ENCODE results near the gene ASXL1.

DNA sequence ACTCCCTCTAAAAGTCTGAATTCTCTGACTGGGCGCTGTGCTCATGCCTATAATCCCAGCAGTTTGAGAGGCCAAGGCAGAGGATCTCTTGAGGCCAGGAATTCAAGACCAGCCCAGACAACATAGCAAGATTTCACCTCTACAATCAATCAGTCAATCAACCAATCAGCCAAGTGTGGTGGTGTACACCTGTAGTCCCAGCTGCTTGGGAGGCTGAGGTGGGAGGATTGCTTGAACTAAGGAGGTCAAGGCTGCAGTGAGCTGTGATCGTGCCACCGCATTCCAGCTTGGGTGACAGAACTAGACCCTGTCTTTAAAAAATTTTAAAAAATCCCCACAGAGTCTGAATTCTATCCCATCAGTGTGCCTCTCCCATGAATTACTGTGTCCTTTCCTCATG, 42.7 kb upstream of the ASXL1 start:
- TF ChIP-seq, protein P1, sequence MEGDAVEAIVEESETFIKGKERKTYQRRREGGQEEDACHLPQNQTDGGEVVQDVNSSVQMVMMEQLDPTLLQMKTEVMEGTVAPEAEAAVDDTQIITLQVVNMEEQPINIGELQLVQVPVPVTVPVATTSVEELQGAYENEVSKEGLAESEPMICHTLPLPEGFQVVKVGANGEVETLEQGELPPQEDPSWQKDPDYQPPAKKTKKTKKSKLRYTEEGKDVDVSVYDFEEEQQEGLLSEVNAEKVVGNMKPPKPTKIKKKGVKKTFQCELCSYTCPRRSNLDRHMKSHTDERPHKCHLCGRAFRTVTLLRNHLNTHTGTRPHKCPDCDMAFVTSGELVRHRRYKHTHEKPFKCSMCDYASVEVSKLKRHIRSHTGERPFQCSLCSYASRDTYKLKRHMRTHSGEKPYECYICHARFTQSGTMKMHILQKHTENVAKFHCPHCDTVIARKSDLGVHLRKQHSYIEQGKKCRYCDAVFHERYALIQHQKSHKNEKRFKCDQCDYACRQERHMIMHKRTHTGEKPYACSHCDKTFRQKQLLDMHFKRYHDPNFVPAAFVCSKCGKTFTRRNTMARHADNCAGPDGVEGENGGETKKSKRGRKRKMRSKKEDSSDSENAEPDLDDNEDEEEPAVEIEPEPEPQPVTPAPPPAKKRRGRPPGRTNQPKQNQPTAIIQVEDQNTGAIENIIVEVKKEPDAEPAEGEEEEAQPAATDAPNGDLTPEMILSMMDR (IDR thresholded peaks at IDR 0.05): no peak
- TF ChIP-seq POLR2A (IDR thresholded peaks at IDR 0.05): no peak
